Neuron (in vitro differentiated cells): Measurements from ENCODE around the gene SLCO3A1.

Source experiments
- H2AFZ ChIP-seq: one replicate; pipeline ENCODE4 v1.6.1; 2013; ENCODE audit warnings: low read depth, mild to moderate bottlenecking, inconsistent platforms, low read length, moderate library complexity
- H3K27me3 ChIP-seq: one replicate; pipeline ENCODE4 v1.6.1; 2013; ENCODE audit warnings: low read length; ENCODE audit not compliant: insufficient read depth
- H3K36me3 ChIP-seq: one replicate; pipeline ENCODE4 v1.6.1; 2013; ENCODE audit warnings: low read length; ENCODE audit not compliant: insufficient read depth
- H3K4me1 ChIP-seq: one replicate; pipeline ENCODE4 v1.6.1; 2013; ENCODE audit warnings: low read length; ENCODE audit not compliant: insufficient read depth
- H3K4me3 ChIP-seq: 2 replicates; pipeline ENCODE4 v1.5.1; 2013; ENCODE audit warnings: mild to moderate bottlenecking, low read length, moderate library complexity
- H3K9me3 ChIP-seq: one replicate; pipeline ENCODE4 v1.6.1; 2013; ENCODE audit warnings: low read length

SLCO3A1 gene

DNA sequence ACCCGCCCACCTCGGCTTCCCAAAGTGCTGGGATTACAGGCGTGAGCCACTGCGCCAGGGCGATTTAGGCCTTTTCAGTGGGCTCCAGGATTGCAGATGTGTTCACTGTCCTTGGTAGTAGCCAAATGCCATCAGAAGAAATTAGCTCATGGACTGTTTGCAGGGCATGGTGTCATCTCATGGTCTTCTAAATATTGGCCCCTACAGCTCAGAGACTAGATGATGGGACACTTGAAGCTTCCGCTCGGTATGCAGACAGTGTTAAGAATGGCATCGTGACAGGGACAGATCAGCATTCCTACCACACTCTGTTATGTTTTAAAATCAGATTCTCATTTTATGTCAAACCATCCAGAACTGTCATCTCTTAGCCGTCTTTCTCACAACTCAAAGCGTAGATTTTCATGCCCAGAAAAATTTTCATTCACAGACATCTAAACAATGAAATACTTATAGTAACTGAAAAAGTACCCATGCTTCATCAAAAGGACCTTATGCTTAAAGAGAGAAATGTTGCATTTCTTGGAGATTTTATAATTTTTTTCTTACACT, 24.9 kb downstream of the SLCO3A1 start:
- no peak overlapping the region for H3K4me3 ChIP-seq
- no peaks in the 10 kb centered on the region for H3K27me3 ChIP-seq
- H3K36me3 ChIP-seq: no peaks in the 10 kb centered on the region
- no peaks in the 10 kb centered on the region for H3K9me3 ChIP-seq
- H2AFZ ChIP-seq: no peak overlapping the region
- no peaks in the 10 kb centered on the region for H3K4me1 ChIP-seq

GRCh38 chr15:91879158-91879557, 25.6 kb downstream of the SLCO3A1 start:
- Histone ChIP-seq H3K4me3 (no peak overlapping the region), H3K27me3 (no peaks in the 10 kb centered on the region), H2AFZ (no peak overlapping the region), H3K36me3 (no peaks in the 10 kb centered on the region), H3K9me3 (no peaks in the 10 kb centered on the region), H3K4me1 (no peaks in the 10 kb centered on the region)

DNA sequence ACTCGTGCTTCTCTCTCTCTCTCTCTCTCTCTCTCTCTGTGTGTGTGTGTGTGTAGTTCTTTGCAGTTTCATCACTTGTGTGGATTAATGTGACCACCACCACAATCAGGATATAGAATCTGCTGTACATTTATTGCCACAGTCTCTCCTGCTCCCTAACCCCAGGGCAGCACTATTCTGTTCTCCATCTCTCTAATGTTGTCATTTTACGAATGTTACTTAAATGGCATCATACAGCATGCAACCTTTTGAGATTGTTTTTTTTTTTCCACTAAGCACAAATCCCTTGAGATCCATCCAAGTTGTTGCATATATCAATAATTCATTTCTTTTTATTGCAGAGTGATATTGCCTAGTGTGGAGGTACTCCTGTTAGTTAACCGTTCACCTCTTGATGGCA, 26.9 kb downstream of the SLCO3A1 start:
- Histone ChIP-seq H2AFZ (no peak overlapping the region), H3K4me1 (no peaks in the 10 kb centered on the region), H3K4me3 (no peak overlapping the region), H3K9me3 (no peaks in the 10 kb centered on the region), H3K27me3 (no peaks in the 10 kb centered on the region), H3K36me3 (no peaks in the 10 kb centered on the region)

DNA sequence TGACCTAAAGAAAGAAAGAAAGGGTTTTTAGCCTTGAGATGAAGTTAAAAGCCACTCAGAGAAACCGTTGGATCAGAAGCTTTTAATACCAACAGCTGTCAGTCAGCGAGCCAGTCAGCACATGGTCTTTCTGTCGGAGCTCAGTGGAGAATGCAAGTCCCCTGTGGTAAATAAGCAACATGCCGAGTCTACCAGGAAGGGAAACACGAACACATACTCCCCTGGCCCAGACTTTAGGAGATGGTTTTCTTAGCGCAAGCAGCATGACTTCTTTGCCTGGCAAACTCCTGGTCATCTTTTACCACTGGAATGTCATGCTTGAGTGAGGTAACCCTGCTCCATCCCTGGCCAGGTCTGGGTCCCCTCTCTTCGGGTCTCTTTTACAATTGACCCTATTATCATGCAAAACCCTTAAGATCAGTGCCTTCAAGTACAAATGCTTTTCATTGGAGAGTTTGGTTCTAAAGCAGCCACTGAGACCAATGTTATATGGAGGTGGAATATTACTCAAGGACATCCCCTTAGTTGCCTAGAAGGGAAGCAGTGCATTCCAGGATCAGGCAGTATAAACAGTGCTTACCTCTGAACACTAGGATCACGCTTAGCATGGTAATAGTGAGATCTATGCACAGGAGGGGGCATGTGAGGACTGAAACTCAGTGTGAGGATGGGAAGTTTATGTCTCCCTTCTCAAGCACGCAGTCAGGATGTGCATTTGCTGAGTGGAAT, 28.2 kb downstream of the SLCO3A1 start:
- no peak overlapping the region for H2AFZ ChIP-seq
- no peaks in the 10 kb centered on the region for H3K27me3 ChIP-seq
- H3K4me3 ChIP-seq: no peak overlapping the region
- no peaks in the 10 kb centered on the region for H3K4me1 ChIP-seq
- H3K9me3 ChIP-seq: no peaks in the 10 kb centered on the region
- H3K36me3 ChIP-seq: no peaks in the 10 kb centered on the region

DNA sequence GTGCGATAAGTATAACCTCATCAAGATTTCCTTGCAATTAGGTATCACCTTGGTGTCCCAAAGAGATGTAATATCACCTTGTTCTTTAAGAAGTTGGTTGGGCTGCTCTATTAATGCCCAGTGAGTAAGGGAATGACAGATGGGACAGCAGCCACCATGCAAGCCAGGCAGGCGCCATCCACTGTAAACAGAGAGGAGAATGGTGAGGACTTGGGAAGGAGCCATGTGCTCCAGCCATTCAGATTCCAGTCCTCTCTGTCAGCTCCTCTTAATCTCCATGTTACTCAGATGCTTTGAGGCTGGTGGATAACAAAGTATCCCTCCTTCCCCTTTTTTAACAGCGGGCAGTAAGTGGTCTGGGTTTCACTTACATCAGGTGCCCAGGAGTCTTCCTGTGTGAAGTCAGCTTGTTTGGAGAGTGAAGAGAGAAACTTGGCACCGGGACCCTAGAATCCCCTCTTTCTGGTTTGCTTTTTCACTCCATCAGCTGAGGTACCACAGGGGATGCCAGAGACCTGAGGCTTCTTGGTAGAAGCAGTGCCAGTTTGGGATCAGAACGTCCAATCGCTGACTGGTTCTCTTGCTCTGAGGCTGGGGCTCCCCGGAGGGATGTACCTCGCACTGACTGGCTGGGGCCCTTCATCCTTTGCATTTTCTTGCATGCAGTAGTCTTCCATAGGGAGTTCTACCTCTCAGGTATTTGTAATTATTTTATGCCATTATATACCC, 29.5 kb downstream of the SLCO3A1 start:
- Histone ChIP-seq H3K4me3 (no peak overlapping the region), H3K4me1 (no peaks in the 10 kb centered on the region), H3K27me3 (no peaks in the 10 kb centered on the region), H2AFZ (no peak overlapping the region), H3K9me3 (no peaks in the 10 kb centered on the region), H3K36me3 (no peaks in the 10 kb centered on the region)

DNA sequence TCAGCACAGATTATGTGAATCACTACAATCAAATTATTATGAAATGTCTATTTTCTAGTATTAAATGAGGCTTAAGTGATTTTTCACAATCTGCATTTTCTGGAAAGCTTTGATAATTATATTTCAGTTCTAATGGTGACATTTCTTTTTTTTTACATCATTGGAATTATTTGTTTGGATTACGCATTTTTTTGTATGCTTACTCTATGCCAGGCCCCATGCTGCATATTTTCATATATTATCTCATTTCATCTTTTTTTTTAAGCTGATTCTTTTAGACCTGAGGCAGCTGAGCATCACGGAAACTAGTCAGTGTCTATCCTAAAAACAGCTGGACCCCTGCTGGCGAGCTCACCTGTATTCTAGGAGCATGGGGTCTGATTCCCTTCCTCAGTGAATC, 31.1 kb downstream of the SLCO3A1 start:
- H3K9me3 ChIP-seq: no peaks in the 10 kb centered on the region
- no peak overlapping the region for H3K4me3 ChIP-seq
- H2AFZ ChIP-seq: no peak overlapping the region
- H3K36me3 ChIP-seq: no peaks in the 10 kb centered on the region
- H3K27me3 ChIP-seq: no peaks in the 10 kb centered on the region
- no peaks in the 10 kb centered on the region for H3K4me1 ChIP-seq

- H3K4me3 ChIP-seq: no peak overlapping the region
- H2AFZ ChIP-seq: no peak overlapping the region
- H3K36me3 ChIP-seq: no peaks in the 10 kb centered on the region
- no peaks in the 10 kb centered on the region for H3K27me3 ChIP-seq
- no peaks in the 10 kb centered on the region for H3K9me3 ChIP-seq
- H3K4me1 ChIP-seq: no peaks in the 10 kb centered on the region
These were observed 31.5 kb downstream of the SLCO3A1 start for GRCh38 chr15:91885054-91885453.

- Histone ChIP-seq H3K9me3 (no peaks in the 10 kb centered on the region), H3K4me1 (no peaks in the 10 kb centered on the region), H2AFZ (no peak overlapping the region), H3K36me3 (no peaks in the 10 kb centered on the region), H3K27me3 (no peaks in the 10 kb centered on the region), H3K4me3 (no peak overlapping the region)
These were observed 32.3 kb downstream of the SLCO3A1 start for GRCh38 chr15:91885714-91886270.

DNA sequence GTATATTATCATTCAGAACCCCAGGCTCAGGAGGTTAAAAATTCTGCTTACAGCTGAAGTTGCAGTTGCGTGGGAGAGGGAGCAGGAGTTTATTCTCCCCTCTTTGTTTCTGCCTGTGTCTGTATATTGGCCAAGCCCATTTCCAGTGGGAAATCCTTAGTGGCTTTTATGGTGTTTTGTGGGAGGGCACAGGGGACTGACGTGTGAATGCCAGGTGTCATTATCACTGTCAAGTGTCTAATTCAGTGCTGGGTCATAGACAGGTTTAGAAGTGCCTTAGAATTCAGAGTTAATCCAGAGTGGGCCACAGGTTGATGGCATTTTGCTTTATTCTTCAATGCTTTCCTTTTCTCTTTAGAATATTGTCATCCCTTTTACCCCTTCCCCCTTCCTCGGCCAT, 33.4 kb downstream of the SLCO3A1 start:
- Histone ChIP-seq H3K9me3 (no peaks in the 10 kb centered on the region), H3K4me1 (no peaks in the 10 kb centered on the region), H3K27me3 (no peaks in the 10 kb centered on the region), H3K36me3 (no peaks in the 10 kb centered on the region), H3K4me3 (no peak overlapping the region), H2AFZ (no peak overlapping the region)

DNA sequence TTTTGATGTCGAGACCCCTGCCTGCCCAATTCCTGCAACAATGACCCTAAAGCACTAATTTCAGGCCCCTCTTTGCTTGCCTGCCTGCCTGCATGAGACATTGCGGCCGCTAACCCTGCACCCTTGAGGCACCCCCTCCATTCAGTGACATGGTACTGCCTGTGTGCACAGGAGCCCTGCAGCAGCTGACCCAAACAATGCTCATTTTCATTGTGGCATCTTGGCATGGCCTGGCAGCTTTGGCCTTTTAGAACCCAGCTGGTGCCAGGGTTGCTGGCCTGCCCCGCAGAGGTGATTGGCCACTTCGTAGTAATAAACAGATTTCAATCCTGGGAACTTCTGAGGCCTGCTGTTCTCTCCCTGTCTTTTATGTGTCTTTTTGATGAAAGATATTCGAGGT, 33.8 kb downstream of the SLCO3A1 start:
- Histone ChIP-seq H3K4me3 (no peak overlapping the region), H3K27me3 (no peaks in the 10 kb centered on the region), H3K36me3 (no peaks in the 10 kb centered on the region), H3K4me1 (no peaks in the 10 kb centered on the region), H3K9me3 (no peaks in the 10 kb centered on the region), H2AFZ (no peak overlapping the region)

DNA sequence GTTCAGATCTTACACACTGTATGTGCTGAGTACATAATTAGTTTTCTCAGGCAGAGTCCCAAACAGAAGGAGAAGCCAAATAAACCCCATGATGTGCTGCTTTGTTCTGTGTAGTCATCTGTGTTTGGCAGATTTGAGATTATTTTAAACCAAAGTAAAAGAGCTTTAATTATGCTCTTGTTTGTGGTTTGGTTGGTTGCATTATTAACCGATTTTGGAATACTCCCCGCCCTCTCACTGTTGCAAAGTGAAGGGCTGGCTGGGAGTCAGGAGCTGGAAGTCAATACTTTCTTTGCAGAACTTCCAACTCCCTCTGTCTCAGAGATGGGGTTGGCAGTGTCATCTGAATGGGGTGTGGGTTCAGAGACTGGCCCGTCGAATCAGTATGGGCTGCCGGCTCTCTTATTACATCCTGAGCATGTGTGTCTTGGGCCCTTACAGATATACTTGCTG, 34.4 kb downstream of the SLCO3A1 start:
- no peaks in the 10 kb centered on the region for H3K27me3 ChIP-seq
- no peaks in the 10 kb centered on the region for H3K4me1 ChIP-seq
- no peaks in the 10 kb centered on the region for H3K36me3 ChIP-seq
- no peak overlapping the region for H3K4me3 ChIP-seq
- H2AFZ ChIP-seq: no peak overlapping the region
- H3K9me3 ChIP-seq: no peaks in the 10 kb centered on the region

DNA sequence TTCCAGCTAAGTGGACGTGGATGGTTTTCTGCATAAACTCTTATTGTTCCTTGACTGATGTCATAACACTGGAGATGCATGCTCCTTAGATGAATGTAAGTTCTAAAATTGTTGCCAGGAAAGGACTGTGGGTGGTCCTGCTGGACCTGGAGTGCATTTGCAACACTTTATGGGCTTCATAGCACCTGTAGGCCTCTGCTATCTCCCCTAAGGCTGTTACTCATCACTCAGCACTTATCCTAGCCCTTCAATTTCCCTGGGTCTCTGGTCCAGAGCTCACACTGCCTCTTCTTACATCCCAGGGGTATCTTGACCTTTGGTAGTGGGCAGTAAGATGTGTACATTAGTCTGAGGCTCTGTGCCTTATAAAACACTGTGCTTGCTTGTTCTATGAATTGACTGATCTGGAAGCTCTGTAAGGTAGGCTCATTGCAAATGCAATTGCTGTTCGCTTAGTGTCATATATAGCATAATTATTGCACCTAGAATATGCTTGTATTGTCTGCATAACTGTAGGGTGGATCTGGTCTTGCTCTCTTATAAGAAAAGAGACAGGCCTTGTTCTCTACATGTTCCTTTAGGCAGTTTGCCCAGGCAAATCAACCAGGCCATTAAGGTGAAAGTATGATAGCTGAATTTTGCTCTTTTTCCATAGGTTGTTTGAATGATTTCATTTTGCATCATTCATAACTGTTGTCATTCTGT, 35.8 kb downstream of the SLCO3A1 start:
- no peak overlapping the region for H2AFZ ChIP-seq
- H3K9me3 ChIP-seq: no peaks in the 10 kb centered on the region
- no peaks in the 10 kb centered on the region for H3K27me3 ChIP-seq
- no peak overlapping the region for H3K4me3 ChIP-seq
- no peaks in the 10 kb centered on the region for H3K36me3 ChIP-seq
- H3K4me1 ChIP-seq: no peaks in the 10 kb centered on the region

GRCh38 chr15:91890614-91891013, 37.1 kb downstream of the SLCO3A1 start:
- H3K27me3 ChIP-seq: no peaks in the 10 kb centered on the region
- no peaks in the 10 kb centered on the region for H3K36me3 ChIP-seq
- H3K4me1 ChIP-seq: no peaks in the 10 kb centered on the region
- no peak overlapping the region for H3K4me3 ChIP-seq
- H3K9me3 ChIP-seq: no peaks in the 10 kb centered on the region
- no peak overlapping the region for H2AFZ ChIP-seq
